ENCODE results near the gene KIF20A. TPM values are rescaled to one million over a fixed set of nuclear protein-coding genes. Genes with fewer than 3 reads are reported as not detected.
"Not testable (repeated sequence)": the region's sequence is repeated elsewhere in the genome, so short reads cannot be mapped to it uniquely, and the experiment has no call there.

The KIF20A gene
- total RNA-seq, 4 donors from 2014 or later = 0.50 to 1.1 TPM; not detected in 2

DNA sequence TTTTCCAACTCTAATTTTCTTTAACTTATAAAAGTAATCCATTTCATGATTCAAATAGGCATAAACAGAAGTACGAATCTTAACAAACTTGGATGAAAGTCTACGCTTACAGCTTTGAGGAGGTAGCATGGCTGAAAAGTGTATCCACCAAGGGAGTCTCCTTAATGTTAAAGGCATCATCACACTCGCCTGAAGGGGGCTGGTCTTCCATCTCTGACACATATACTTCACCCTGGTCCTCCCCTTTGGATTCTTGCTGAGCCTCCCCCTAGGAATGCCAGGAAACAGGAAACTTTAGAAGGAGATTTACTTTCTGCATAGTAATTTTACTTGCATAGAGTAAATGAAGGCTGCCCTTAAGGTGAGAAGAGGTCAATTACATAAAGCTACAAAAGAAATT lies 29.4 kb upstream of the KIF20A start:
- 56% methylated on average over 3 of the region's 3 CpGs for WGBS
- intact Hi-C loops (cut with DNase I) = no loop called here

DNA sequence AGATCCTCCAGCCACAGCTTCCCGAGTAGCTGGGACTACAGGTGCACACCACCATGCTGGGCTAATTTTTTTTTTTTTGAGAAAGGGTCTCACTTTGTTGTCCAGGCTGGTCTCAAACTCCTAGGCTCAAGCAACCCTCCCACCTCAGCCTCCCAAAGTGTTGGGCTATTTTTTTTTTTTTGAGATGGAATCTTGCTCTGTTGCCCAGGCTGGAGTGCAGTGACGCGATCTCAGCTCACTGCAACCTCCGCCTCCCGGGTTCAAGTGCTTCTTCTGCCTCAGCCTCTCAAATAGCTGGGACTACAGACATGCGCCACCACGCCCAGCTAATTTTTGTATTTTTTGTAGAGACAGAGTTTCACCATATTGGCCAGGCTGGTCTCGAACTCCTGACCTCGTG lies 22.9 kb upstream of the KIF20A start:
- H3K9me3 ChIP-seq; H3K27me3 ChIP-seq; H3K4me3 ChIP-seq; H3K4me1 ChIP-seq; H3K27ac ChIP-seq (replicated peaks in 1 of 4); DNase-seq (ENCODE audit: extremely low spot score); intact Hi-C loops (cut with DNase I): not testable (repeated sequence)
- peaks cover 42 to 53% (median 52%) of the 10 kb centered on the region in 4 donors for H3K36me3 ChIP-seq
- 97% methylated on average over 9 of the region's 9 CpGs for WGBS

More for the DNA sequence above, 29.4 kb upstream of the KIF20A start:
- no peak for DNase-seq (ENCODE audit: extremely low spot score)
- no peak overlapping the region for H3K27ac ChIP-seq (replicated peaks in 1 of 4)
- H3K4me1 ChIP-seq = no peaks in the 10 kb centered on the region
- H3K4me3 ChIP-seq = no peak overlapping the region
- H3K36me3 ChIP-seq = no peaks in the 10 kb centered on the region
- no peaks in the 10 kb centered on the region for H3K9me3 ChIP-seq
- no peaks in the 10 kb centered on the region for H3K27me3 ChIP-seq
- TF ChIP-seq EP300 (IDR thresholded peaks at IDR 0.05) (no peak), POLR2A (IDR thresholded peaks at IDR 0.05; ENCODE audit: low read depth) (no peak), POLR2AphosphoS5 (IDR thresholded peaks at IDR 0.05) (no peak)
- TF ChIP-seq, protein P1, sequence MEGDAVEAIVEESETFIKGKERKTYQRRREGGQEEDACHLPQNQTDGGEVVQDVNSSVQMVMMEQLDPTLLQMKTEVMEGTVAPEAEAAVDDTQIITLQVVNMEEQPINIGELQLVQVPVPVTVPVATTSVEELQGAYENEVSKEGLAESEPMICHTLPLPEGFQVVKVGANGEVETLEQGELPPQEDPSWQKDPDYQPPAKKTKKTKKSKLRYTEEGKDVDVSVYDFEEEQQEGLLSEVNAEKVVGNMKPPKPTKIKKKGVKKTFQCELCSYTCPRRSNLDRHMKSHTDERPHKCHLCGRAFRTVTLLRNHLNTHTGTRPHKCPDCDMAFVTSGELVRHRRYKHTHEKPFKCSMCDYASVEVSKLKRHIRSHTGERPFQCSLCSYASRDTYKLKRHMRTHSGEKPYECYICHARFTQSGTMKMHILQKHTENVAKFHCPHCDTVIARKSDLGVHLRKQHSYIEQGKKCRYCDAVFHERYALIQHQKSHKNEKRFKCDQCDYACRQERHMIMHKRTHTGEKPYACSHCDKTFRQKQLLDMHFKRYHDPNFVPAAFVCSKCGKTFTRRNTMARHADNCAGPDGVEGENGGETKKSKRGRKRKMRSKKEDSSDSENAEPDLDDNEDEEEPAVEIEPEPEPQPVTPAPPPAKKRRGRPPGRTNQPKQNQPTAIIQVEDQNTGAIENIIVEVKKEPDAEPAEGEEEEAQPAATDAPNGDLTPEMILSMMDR (IDR thresholded peaks at IDR 0.05) = no peak

DNA sequence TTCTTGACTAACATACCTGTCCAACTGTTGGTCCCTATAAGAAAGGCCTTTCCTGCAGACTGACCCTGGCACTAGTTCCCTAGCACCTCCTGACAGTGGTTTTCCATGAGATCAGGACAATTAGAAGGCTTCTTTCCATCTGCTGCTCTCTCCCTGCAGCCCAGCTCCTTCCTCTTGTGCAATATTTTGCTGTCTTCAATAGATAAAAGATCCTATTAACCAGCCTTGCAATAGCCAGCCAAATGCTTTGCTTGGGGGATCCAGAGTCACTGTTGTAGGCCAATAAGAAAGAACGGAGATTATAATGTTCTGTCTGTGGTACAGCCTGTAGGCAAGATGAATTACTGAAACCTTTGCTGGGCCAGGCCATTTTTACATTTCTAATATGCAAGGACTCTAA lies 21.3 kb upstream of the KIF20A start:
- Histone ChIP-seq H3K36me3 (peaks cover 59 to 70% (median 69%) of the 10 kb centered on the region in 4 donors), H3K27ac (replicated peaks in 1 of 4) (no peak overlapping the region), H3K4me1 (no peaks in the 10 kb centered on the region), H3K4me3 (no peak overlapping the region), H3K9me3 (no peaks in the 10 kb centered on the region), H3K27me3 (no peaks in the 10 kb centered on the region)
- WGBS = 80% methylated on average over 1 of the region's 1 CpG
- DNase-seq (ENCODE audit: extremely low spot score) = no peak
- intact Hi-C loops (cut with DNase I) = no loop called here
- TF ChIP-seq, protein P1 (IDR thresholded peaks at IDR 0.05) = no peak
- TF ChIP-seq POLR2AphosphoS5 (IDR thresholded peaks at IDR 0.05) (no peak), EP300 (IDR thresholded peaks at IDR 0.05) (no peak), POLR2A (IDR thresholded peaks at IDR 0.05; ENCODE audit: low read depth) (no peak)

DNA sequence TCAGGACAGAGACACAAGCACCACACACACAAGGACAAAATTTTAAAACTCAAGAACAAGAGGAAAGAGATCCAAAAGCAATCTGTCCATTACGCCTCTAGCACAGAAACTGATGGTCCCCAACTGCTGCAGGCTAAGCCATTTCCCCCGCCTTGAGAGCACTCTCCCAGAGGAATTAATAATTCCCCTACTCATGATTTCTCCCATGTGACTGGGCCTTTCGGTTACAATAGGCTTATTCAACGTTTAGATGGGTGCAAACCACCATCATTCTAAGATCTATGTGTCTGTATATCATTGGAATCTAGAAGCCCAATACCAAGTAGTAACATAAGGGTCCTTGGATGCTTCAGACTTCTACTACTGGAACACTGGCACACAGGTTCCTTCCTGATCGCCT lies 19.2 kb upstream of the KIF20A start:
- 94% methylated on average over 5 of the region's 5 CpGs for WGBS
- no peak overlapping the region for H3K4me3 ChIP-seq
- no peaks in the 10 kb centered on the region for H3K9me3 ChIP-seq
- no peak overlapping the region for H3K27ac ChIP-seq (replicated peaks in 1 of 4)
- DNase-seq (ENCODE audit: extremely low spot score) = no peak
- TF ChIP-seq POLR2AphosphoS5 (IDR thresholded peaks at IDR 0.05) = no peak
- TF ChIP-seq EP300 (IDR thresholded peaks at IDR 0.05) = no peak
- TF ChIP-seq POLR2A (IDR thresholded peaks at IDR 0.05; ENCODE audit: low read depth) = no peak
- TF ChIP-seq, protein P1 (IDR thresholded peaks at IDR 0.05) = no peak
- intact Hi-C loops (cut with DNase I) = no loop called here
- H3K27me3 ChIP-seq = no peaks in the 10 kb centered on the region
- peaks cover 79 to 90% (median 89%) of the 10 kb centered on the region in 4 donors for H3K36me3 ChIP-seq
- H3K4me1 ChIP-seq = no peaks in the 10 kb centered on the region

DNA sequence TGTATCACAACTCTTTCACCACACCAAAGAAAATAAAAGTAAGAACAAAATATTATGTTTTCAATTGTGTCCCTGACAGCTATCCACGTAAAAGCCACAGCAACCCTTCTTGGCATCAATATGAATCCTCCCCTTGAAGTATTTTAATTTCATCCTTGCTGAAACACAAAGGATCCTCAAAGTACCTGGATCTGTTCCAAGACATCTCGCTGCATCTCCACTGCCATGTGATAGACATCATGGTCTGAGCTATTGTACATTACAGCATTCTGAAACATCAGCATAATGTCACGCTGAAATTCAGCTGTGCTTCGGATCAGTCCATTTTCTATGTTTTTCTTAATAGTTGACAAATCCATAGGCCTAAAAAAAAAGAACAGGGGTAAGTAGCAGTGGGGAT lies 18.2 kb upstream of the KIF20A start:
- H3K36me3 ChIP-seq = peaks cover 89 to 100% (median 99%) of the 10 kb centered on the region in 4 donors
- no peak overlapping the region for H3K4me3 ChIP-seq
- no peak for DNase-seq (ENCODE audit: extremely low spot score)
- no peaks in the 10 kb centered on the region for H3K9me3 ChIP-seq
- H3K4me1 ChIP-seq = no peaks in the 10 kb centered on the region
- 92% methylated on average over 4 of the region's 4 CpGs for WGBS
- H3K27me3 ChIP-seq = no peaks in the 10 kb centered on the region
- TF ChIP-seq, protein P1 (IDR thresholded peaks at IDR 0.05) = no peak
- TF ChIP-seq POLR2A (IDR thresholded peaks at IDR 0.05; ENCODE audit: low read depth) (no peak), EP300 (IDR thresholded peaks at IDR 0.05) (no peak), POLR2AphosphoS5 (IDR thresholded peaks at IDR 0.05) (no peak)
- intact Hi-C loops (cut with DNase I) = no loop called here
- no peak overlapping the region for H3K27ac ChIP-seq (replicated peaks in 1 of 4)
